Measurements from ENCODE around the gene LANCL3. TPM values are rescaled to one million over a fixed set of nuclear protein-coding genes. Genes with fewer than 3 reads are reported as not detected.
"Not testable (repeated sequence)": the region's sequence is repeated elsewhere in the genome, so short reads cannot be mapped to it uniquely, and the experiment has no call there.

Gene LANCL3
- total and polyA plus RNA-seq, 2 donors (not counting 1 experiment from before 2014, with no cell fraction given) = 0.04 to 0.12 TPM

- H3K27ac Mint-ChIP-seq; H3K79me2 ChIP-seq (ENCODE audit: control insufficient read depth, insufficient read depth, low read length); H3K4me3 Mint-ChIP-seq; H3K4me1 ChIP-seq (ENCODE audit: control insufficient read depth in 2 of 2, insufficient read depth in 2 of 2, low read length in 2 of 2); H3K4me1 Mint-ChIP-seq; H3K9me3 Mint-ChIP-seq (ENCODE audit: insufficient read depth); DNase-seq; H2AFZ ChIP-seq (ENCODE audit: insufficient read depth, low read depth, low read length, poor library complexity, severe bottlenecking); POLR2A ChIA-PET; H3K27me3 ChIP-seq (replicated peaks in 1 of 4; ENCODE audit: control extremely low read depth in 1 of 4, control insufficient read depth in 3 of 4, insufficient read depth in 4 of 4, low read length in 3 of 4); H3K27ac ChIP-seq (ENCODE audit: low read length in 2 of 2); H3K9ac ChIP-seq (ENCODE audit: low read length); H3K4me2 ChIP-seq (replicated peaks; ENCODE audit: low read depth, low read length, poor library complexity, severe bottlenecking); H4K20me1 ChIP-seq (ENCODE audit: control insufficient read depth, insufficient read depth, low read length, poor library complexity, severe bottlenecking); H3K9me3 ChIP-seq (ENCODE audit: control extremely low read depth in 1 of 3, control insufficient read depth in 2 of 3, insufficient read depth in 1 of 3, low read length in 2 of 3); H3K36me3 ChIP-seq (replicated peaks in 1 of 2; ENCODE audit: control extremely low read depth in 1 of 2, control insufficient read depth in 1 of 2, extremely low read depth in 1 of 2, insufficient read depth in 2 of 2, low read length in 1 of 2); ATAC-seq (ENCODE audit: low read depth); intact Hi-C loops (cut with micrococcal nuclease); CTCF ChIA-PET; H3K4me3 ChIP-seq (ENCODE audit: control extremely low read depth in 1 of 5, extremely low read depth in 1 of 5, insufficient read depth in 1 of 5, low read depth in 2 of 5, low read length in 4 of 5): not testable (repeated sequence)
- peaks cover 19% of the 10 kb centered on the region for H3K27me3 Mint-ChIP-seq
- no CpG with 5 or more reads among the region's 2 CpGs for WGBS (ENCODE audit: insufficient coverage)
Observed at GRCh38 chrX:37573121-37573520, 1.7 kb downstream of the LANCL3 start.

GRCh38 chrX:37578045-37578444 lies 6.6 kb downstream of the LANCL3 start:
- WGBS (ENCODE audit: insufficient coverage) = no CpG with 5 or more reads among the region's 5 CpGs

More at GRCh38 chrX:37578045-37578444, 6.6 kb downstream of the LANCL3 start:
- POLR2A ChIA-PET = no interaction called here
- CTCF ChIA-PET = no interaction called here
- no peak overlapping the region for H3K27ac Mint-ChIP-seq
- H3K27me3 ChIP-seq (replicated peaks in 1 of 4; ENCODE audit: control extremely low read depth in 1 of 4, control insufficient read depth in 3 of 4, insufficient read depth in 4 of 4, low read length in 3 of 4) = no peaks in the 10 kb centered on the region
- ATAC-seq (ENCODE audit: low read depth) (no peak), DNase-seq (no peak)
- H3K27me3 Mint-ChIP-seq = peaks cover 16% of the 10 kb centered on the region
- H3K4me3 ChIP-seq (ENCODE audit: control extremely low read depth in 1 of 5, extremely low read depth in 1 of 5, insufficient read depth in 1 of 5, low read depth in 2 of 5, low read length in 4 of 5) = no peak overlapping the region
- H3K4me3 Mint-ChIP-seq = no peak overlapping the region
- peaks cover 2% of the 10 kb centered on the region for H3K4me1 Mint-ChIP-seq
- TF ChIP-seq EZH2 (IDR thresholded peaks at IDR 0.05; ENCODE audit: borderline replicate concordance, insufficient read depth, low read depth, low read length, poor library complexity, severe bottlenecking) (no peak), CTCF (IDR thresholded peaks at IDR 0.05) (no peak)
- H3K36me3 ChIP-seq (replicated peaks in 1 of 2; ENCODE audit: control extremely low read depth in 1 of 2, control insufficient read depth in 1 of 2, extremely low read depth in 1 of 2, insufficient read depth in 2 of 2, low read length in 1 of 2) = no peaks in the 10 kb centered on the region
- no peaks in the 10 kb centered on the region for H3K9me3 Mint-ChIP-seq (ENCODE audit: insufficient read depth)
- H3K79me2 ChIP-seq (ENCODE audit: control insufficient read depth, insufficient read depth, low read length) = no peaks in the 10 kb centered on the region
- H3K9ac ChIP-seq (ENCODE audit: low read length) = no peak overlapping the region
- H3K9me3 ChIP-seq (ENCODE audit: control extremely low read depth in 1 of 3, control insufficient read depth in 2 of 3, insufficient read depth in 1 of 3, low read length in 2 of 3) = no peaks in the 10 kb centered on the region
- no peak overlapping the region for H3K27ac ChIP-seq (ENCODE audit: low read length in 2 of 2)
- no peaks in the 10 kb centered on the region for H3K4me1 ChIP-seq (ENCODE audit: control insufficient read depth in 2 of 2, insufficient read depth in 2 of 2, low read length in 2 of 2)
- no peak overlapping the region for H3K4me2 ChIP-seq (replicated peaks; ENCODE audit: low read depth, low read length, poor library complexity, severe bottlenecking)
- no peak overlapping the region for H2AFZ ChIP-seq (ENCODE audit: insufficient read depth, low read depth, low read length, poor library complexity, severe bottlenecking)
- intact Hi-C loops (cut with micrococcal nuclease) = no loop called here
- H4K20me1 ChIP-seq (ENCODE audit: control insufficient read depth, insufficient read depth, low read length, poor library complexity, severe bottlenecking) = no peaks in the 10 kb centered on the region

Data from B cell (primary cell).